Posterior cingulate gyrus (tissue), 11 donors: ENCODE measurements around the gene NHLRC2.
"Not testable (repeated sequence)": the region's sequence is repeated elsewhere in the genome, so short reads cannot be mapped to it uniquely, and the experiment has no call there.

ENCODE experiments used
- DNase-seq, 10 donors: peaks; one replicate each; pipeline versions ENCODE4 v3.0.0 to v3.0.0-alpha.2; 2020 to 2021; ENCODE audit warnings: mixed read lengths in 3 of 10
- intact Hi-C: fragments of 100-400 bp; cut with DNase I; formaldehyde crosslinking; loops from one replicate; pipeline ENCODE4 v1.15.1; 2023

NHLRC2 gene

DNA sequence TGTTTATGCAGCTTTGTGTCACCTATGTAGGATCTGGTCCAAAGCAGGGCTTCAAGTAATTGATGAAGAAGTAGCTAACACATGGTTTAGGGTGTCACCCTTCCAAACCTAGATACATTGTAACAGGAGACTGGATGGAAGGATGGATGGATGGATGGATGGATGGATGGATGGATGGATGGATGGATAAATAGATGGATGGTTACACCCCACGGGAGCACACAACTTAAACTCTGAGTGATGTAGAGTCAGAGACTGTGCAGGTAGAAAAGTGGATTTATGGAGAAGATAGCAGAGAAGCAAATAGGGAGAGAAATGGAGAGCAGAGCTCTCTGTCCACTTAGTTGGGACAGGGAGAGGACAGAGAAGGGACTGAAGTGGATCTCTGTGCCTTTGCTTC lies 78.4 kb downstream of the NHLRC2 start:
- intact Hi-C loops: no loop called here
- DNase-seq: no peak

DNA sequence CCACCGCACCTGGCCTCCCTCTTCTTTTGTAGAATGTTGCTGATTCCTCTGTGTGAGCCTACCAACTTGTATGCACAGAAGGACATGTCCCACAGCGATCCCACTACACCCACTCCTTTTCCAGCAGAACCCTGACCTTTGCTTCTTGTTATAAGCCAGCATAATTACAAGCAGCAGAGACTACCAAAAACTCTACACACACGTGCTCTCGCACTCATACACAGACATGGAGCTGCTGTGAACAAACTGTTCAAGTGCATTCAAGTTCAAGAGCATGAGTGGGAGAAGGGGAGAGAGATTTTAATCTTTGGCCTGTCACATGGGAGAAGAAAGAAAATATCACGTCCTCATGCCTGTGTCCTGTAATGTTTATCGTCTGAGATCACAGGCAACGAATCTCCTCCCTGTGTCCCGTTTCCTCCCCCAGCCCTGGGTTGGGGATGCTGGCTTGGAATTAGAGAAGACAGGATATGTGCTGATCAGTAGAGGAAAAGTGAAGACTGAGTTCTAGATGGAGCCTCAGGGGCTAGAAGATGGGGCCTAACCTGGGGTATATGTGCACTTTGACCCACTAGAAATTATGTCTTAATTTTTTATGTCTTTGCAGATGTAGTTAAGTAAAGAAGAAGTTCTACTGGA lies 79.6 kb downstream of the NHLRC2 start:
- no peak for DNase-seq

DNA sequence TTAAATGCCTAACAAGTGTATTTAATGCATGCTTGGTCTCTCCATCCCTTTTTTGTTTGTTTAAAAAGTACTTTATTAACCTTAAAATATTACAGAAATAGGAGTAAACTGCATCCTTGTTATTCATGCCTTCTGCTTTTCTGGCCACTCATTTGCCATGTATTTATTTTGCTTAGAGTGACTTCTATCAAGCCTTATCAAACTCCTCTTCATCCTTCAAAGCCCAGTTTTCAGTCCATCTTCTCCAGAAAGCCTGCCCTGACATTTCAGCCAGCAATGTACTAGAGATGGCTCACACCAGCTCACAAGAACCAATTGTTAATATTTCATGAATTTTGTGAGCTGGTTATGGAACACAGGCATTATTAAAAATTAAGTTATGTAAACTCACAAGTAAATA lies 82.8 kb downstream of the NHLRC2 start:
- intact Hi-C loops: no loop called here

More for the DNA sequence above, 79.6 kb downstream of the NHLRC2 start:
- intact Hi-C loops: no loop called here

GRCh38 chr10:113937756-113938155 lies 83.3 kb downstream of the NHLRC2 start:
- intact Hi-C loops: no loop called here

More for the DNA sequence above, 82.8 kb downstream of the NHLRC2 start:
- no peak for DNase-seq

GRCh38 chr10:113939212-113939860 lies 84.9 kb downstream of the NHLRC2 start:
- no peak for DNase-seq
- intact Hi-C loops: no loop called here

More at GRCh38 chr10:113937756-113938155, 83.3 kb downstream of the NHLRC2 start:
- no peak for DNase-seq

DNA sequence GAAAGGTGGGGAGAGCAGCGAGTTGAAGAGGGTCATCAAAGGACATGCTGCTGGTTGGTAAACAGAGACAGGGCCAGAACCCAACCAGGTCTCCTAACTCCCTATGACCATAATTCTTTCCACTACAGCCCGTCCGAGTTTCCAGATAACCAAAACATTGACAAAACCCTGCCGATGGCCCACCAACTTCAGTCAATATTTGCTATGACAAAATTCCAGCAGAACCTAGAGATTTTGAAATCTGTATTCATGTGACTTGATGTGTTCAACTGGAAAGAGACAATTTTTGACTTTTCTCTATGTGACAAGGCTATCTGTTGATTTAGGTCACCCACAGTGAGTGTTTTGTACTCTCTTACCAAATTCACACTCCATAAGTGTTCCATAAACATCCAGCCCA lies 86.7 kb downstream of the NHLRC2 start:
- DNase-seq: no peak

GRCh38 chr10:113943196-113943595 lies 88.7 kb downstream of the NHLRC2 start:
- DNase-seq, intact Hi-C loops: not testable (repeated sequence)

More for the DNA sequence above, 86.7 kb downstream of the NHLRC2 start:
- intact Hi-C loops: no loop called here

GRCh38 chr10:113945075-113945686 lies 90.7 kb downstream of the NHLRC2 start:
- DNase-seq: no peak
- intact Hi-C loops: no loop called here

DNA sequence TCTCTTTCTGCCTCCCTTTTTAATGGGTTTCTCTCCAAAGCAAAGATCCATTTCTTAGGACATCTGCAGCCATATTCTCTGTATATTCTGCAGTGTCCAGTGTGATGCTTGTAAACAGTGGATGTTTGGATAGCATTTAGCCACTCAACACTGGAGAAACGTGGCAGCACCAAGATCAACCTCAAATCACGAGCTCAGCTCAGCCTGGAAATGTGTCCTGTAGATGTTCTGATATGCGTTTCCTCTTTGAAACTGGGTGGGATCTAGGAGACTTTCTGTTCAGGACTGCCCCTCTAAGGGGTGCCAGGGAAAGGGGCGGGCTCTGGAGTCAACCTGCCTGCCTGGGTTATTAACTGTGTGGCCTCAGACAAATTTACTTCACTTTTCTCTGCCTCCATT lies 91.2 kb downstream of the NHLRC2 start:
- DNase-seq: no peak
- intact Hi-C loops: no loop called here

DNA sequence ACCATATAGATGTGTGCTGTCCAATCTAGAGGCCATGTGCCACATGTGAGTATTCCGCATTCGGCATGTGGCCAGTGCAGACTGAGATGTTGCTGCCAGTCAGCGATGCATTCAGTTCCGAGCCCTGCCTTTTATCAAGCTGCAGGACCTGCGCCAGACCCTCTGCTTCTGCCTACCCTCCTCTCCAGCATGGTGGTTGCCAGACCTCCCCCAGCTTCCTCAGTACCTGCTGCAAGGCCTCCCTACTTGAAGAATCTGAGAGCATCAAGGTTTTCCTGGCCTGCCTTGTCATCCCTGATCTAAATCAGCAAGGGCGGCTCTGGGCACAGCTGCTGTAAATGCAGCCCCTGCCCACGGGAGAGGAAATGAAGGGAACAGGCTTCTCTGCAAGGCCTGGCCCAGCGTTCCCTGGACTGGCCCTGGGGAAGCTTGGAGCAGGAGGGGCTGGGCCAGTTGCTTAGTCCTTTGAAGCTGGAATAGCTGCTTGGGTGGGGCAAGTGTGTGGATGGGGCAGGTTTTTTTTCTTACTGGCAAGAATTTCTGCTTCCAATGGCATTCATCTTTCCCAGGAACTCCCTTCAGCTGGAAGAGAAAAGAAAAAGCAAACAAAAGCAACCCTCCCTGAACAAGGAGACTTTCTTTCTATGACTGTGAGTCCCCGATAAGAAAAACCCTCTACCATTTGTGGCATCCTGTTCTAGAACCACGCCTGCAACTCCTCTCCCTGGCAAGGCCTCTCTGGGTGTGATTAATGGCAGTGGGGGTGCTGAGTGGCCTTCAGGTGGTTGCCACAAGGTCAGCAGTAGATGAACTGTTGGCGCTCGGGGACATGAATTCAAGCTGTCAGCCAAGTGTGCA lies 93.0 kb downstream of the NHLRC2 start:
- intact Hi-C loops: no loop called here
- DNase-seq: no peak

GRCh38 chr10:113948048-113948447 lies 93.6 kb downstream of the NHLRC2 start:
- DNase-seq: no peak
- intact Hi-C loops: no loop called here

DNA sequence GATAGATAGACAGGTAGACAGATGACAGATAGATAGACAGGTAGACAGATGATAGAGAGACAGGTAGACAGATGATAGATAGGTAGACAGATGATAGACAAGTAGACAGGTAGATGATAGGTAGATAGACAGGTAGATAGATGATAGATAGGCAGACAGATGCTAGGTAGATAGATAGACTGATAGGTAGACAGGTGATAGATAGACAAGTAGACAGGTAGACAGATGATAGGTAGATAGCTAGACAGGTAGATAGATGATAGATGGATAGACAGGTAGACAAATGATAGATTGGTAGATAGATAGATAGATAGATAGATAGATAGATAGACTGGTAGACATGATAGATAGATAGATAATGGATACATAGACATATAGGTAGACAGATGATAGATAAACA lies 95.8 kb downstream of the NHLRC2 start:
- intact Hi-C loops: no loop called here
- DNase-seq: no peak

DNA sequence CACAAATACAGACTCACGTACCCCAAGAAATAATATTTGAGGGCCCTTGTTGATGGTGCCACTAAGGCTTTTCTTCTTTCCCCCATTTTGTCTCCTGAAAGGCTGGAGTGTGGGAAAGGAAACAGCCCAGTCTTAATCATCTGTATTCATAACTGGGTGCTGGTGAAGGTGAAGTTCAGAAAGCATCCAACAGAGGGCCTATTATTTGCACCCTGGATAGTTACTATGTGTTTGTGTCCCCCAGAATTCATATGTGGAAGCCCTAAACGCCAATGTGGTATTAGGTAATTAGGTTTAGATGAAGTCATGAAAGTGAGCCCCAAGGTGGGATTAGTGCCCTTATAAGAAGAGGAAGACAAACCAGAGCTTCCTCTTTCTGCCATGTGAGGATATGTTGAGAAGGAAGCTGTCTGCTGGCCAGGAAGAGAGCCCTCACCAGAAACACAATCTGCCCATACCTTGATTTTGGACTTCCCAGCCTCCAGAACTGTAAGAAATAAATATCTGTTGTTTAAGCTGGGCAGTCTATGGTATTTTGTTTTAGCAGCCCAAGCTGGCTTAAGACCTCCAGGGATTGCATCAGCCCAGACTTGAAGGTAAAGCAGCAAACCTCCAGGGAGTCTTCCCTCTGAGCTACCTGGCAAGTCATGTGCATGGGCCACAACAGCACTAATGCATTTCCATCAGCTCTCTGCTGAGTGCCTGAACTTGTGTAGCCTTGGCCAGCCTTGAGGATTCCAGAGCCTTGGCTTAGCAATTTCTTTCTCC lies 99.2 kb downstream of the NHLRC2 start:
- intact Hi-C loops: no loop called here
- no peak for DNase-seq

DNA sequence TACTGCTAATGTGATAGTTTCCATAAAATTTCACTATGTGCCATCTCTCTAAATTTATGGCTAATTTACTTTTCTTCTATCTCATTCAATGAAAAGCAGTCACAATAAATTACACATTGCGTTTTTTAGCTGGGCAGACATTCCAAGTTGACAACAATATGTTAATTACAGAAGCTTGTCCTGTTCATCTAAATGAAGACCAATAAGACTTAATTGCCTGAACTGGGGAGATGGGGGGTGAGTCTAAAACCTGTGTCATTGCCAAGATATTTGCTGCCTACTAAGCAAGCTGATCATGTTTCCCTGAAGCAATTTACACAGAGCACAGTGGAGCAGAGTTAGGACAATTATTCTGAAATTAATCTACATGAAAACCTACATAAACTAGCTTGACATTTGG lies 99.9 kb downstream of the NHLRC2 start:
- DNase-seq: no peak
- intact Hi-C loops: no loop called here

GRCh38 chr10:113957013-113957412 lies 102.6 kb downstream of the NHLRC2 start:
- peak in 2 of 10 donors; percentile 38 to 69 for DNase-seq

GRCh38 chr10:113958631-113959382 lies 104.3 kb downstream of the NHLRC2 start:
- intact Hi-C loops: no loop called here
- DNase-seq: peak in 4 of 10 donors; percentile 33 to 87 (median 56)

More at GRCh38 chr10:113957013-113957412, 102.6 kb downstream of the NHLRC2 start:
- intact Hi-C loops: no loop called here

GRCh38 chr10:113959383-113959760 lies 104.9 kb downstream of the NHLRC2 start:
- intact Hi-C loops: no loop called here
- DNase-seq: no peak

- DNase-seq: no peak
- intact Hi-C loops: no loop called here
Measured at GRCh38 chr10:113960617-113961181, 106.2 kb downstream of the NHLRC2 start.
